G401 (cell line): Measurements from ENCODE around the gene UBASH3A. TPM values are rescaled to one million over a fixed set of nuclear protein-coding genes. Genes with fewer than 3 reads are reported as not detected.

Experiments
- DNase-seq: peaks from one replicate; pipeline ENCODE4 v3.0.0-alpha.2; 2015; ENCODE audit warnings: low spot score
- in situ Hi-C: cut with HindIII; loops from 2 replicates; pipeline ENCODE4 v1.10.0; 2016; ENCODE audit warnings: low sequenced_read_pairs, mixed read lengths
- total RNA-seq: library from RNA; depleted of rRNA; stranded (reverse); fragments of >200 nt; shearing (Covaris generic); gene quantifications from 2 replicates; pipeline ENCODE4 v1.2.3, GENCODE V29; 2014

UBASH3A gene
- total RNA-seq, 1 experiment from 2014 or later, result not detected

GRCh38 chr21:42438316-42439205 is 34.9 kb downstream of the UBASH3A start:
- in situ Hi-C loops, result no loop called here
- DNase-seq, result no peak

- DNase-seq, result no peak
- in situ Hi-C loops, result no loop called here
These were observed 35.8 kb downstream of the UBASH3A start for GRCh38 chr21:42439284-42440186.

- in situ Hi-C loops, result no loop called here
- no peak for DNase-seq
These were observed 36.6 kb downstream of the UBASH3A start for GRCh38 chr21:42440187-42440792.

GRCh38 chr21:42441963-42442362 is 38.3 kb downstream of the UBASH3A start:
- no peak for DNase-seq
- in situ Hi-C loops, result no loop called here

- in situ Hi-C loops, result no loop called here
- no peak for DNase-seq
These were observed 39.6 kb downstream of the UBASH3A start for GRCh38 chr21:42443181-42443785.

- in situ Hi-C loops, result no loop called here
- DNase-seq, result no peak
These were observed 40.4 kb downstream of the UBASH3A start for GRCh38 chr21:42443876-42444744.

GRCh38 chr21:42444745-42445059 is 41.0 kb downstream of the UBASH3A start:
- in situ Hi-C loops, result no loop called here
- DNase-seq, result no peak

GRCh38 chr21:42445311-42445710 is 41.6 kb downstream of the UBASH3A start:
- DNase-seq, result no peak
- in situ Hi-C loops, result no loop called here

GRCh38 chr21:42446531-42446930 is 42.8 kb downstream of the UBASH3A start:
- in situ Hi-C loops, result no loop called here
- DNase-seq, result no peak

- no peak for DNase-seq
- in situ Hi-C loops, result no loop called here
These were observed 43.5 kb downstream of the UBASH3A start for GRCh38 chr21:42447182-42447581.

- in situ Hi-C loops, result no loop called here
- no peak for DNase-seq
These were observed 44.0 kb downstream of the UBASH3A start for GRCh38 chr21:42447732-42448131.

- no peak for DNase-seq
These were observed 45.0 kb downstream of the UBASH3A start for GRCh38 chr21:42448686-42449085.

GRCh38 chr21:42451941-42452340 is 48.2 kb downstream of the UBASH3A start:
- DNase-seq, result no peak
- in situ Hi-C loops, result no loop called here

More at GRCh38 chr21:42448686-42449085, 45.0 kb downstream of the UBASH3A start:
- in situ Hi-C loops, result no loop called here

GRCh38 chr21:42452401-42453223 is 48.9 kb downstream of the UBASH3A start:
- in situ Hi-C loops, result no loop called here
- DNase-seq, result no peak

GRCh38 chr21:42453224-42453985 is 49.7 kb downstream of the UBASH3A start:
- DNase-seq, result no peak
- in situ Hi-C loops, result no loop called here

- no peak for DNase-seq
- in situ Hi-C loops, result no loop called here
These were observed 50.4 kb downstream of the UBASH3A start for GRCh38 chr21:42453986-42454570.

- in situ Hi-C loops, result no loop called here
These were observed 51.1 kb downstream of the UBASH3A start for GRCh38 chr21:42454786-42455185.

More at GRCh38 chr21:42454786-42455185, 51.1 kb downstream of the UBASH3A start:
- no peak for DNase-seq
